Measurements from ENCODE around the gene REM1. TPM values are rescaled to one million over a fixed set of nuclear protein-coding genes. Genes with fewer than 3 reads are reported as not detected.

Gene REM1
- total and polyA plus RNA-seq, 2 of the 4 experiments (the other 2 are of a cell fraction), result not detected

DNA sequence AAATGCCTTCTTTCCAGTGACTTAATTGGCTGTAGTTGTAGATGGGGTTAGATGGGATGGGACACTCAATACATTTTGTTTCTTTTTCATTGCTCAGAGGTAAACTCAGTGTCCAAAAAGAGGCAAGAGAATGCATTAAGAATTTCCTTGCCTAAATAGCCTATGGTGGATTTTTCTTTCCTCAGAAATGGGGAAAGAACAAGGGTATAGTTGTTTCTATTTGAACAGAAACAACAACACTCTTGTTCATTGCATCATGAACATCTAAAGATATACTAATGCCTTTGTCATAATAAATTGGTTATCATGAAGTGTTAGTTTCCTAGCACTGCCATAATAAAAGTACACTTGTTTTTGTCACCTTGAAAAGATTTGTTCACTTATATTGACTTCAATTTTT, 49.3 kb upstream of the REM1 start:
- Histone ChIP-seq H3K27me3 (ENCODE audit: control insufficient read depth, insufficient read depth, low read length) (no peaks in the 10 kb centered on the region), H3K36me3 (ENCODE audit: control insufficient read depth, insufficient read depth, low read length) (no peaks in the 10 kb centered on the region), H3K79me1 (ENCODE audit: low read depth in 1 of 2, low read length in 2 of 2) (no peaks in the 10 kb centered on the region), H2AK5ac (ENCODE audit: low read depth, low read length) (no peak overlapping the region), H4K5ac (ENCODE audit: low read depth, low read length) (no peak overlapping the region), H3K4me2 (ENCODE audit: low read depth, low read length) (no peak overlapping the region), H3K56ac (ENCODE audit: extremely low read depth, insufficient read depth, low read length) (no peak overlapping the region), H4K91ac (ENCODE audit: insufficient read depth, low read depth, low read length) (no peak overlapping the region), H3K9ac (ENCODE audit: low read depth, low read length) (no peak overlapping the region), H4K8ac (ENCODE audit: low read depth in 2 of 2, low read length in 2 of 2) (no peak overlapping the region), H3K4ac (ENCODE audit: low read depth, low read length) (no peak overlapping the region), H3K4me1 (ENCODE audit: control insufficient read depth, insufficient read depth, low read length) (no peaks in the 10 kb centered on the region), H2BK15ac (ENCODE audit: low read depth, low read length) (no peak overlapping the region), H2AFZ (replicated peaks; ENCODE audit: low read length, poor library complexity) (no peak overlapping the region), H2AK9ac (replicated peaks; ENCODE audit: low read depth, low read length, poor library complexity) (no peak overlapping the region), H4K20me1 (ENCODE audit: insufficient read depth, low read length) (no peaks in the 10 kb centered on the region), H3K23ac (ENCODE audit: low read depth, low read length) (no peak overlapping the region), H2BK120ac (ENCODE audit: low read depth, low read length) (no peak overlapping the region), H3K18ac (ENCODE audit: low read depth, low read length) (no peak overlapping the region), H3K9me1 (ENCODE audit: insufficient read depth, low read length) (no peaks in the 10 kb centered on the region), H3K27ac (ENCODE audit: insufficient read depth, low read length) (no peak overlapping the region), H3K4me3 (ENCODE audit: insufficient read depth, low read depth, low read length) (no peak overlapping the region), H2BK5ac (ENCODE audit: low read depth, low read length, poor library complexity, severe bottlenecking) (no peak overlapping the region), H3K14ac (replicated peaks; ENCODE audit: low read depth, low read length) (no peak overlapping the region), H3K9me3 (ENCODE audit: control insufficient read depth, insufficient read depth, low read length) (no peaks in the 10 kb centered on the region), H2BK20ac (ENCODE audit: low read depth, low read length) (no peak overlapping the region)
- POLR2A ChIA-PET (ENCODE audit: unreplicated experiment), result no interaction called here
- in situ Hi-C loops (cut with MboI; ENCODE audit: low sequenced_read_pairs) (no loop called here), intact Hi-C loops (cut with micrococcal nuclease) (no loop called here), dilution Hi-C loops (cut with HindIII; ENCODE audit: low sequenced_read_pairs, unreplicated experiment) (no loop called here)
- CTCF ChIA-PET, result no interaction called here
- DNase-seq (no peak), ATAC-seq (ENCODE audit: low read depth) (no peak)
- no peak for TF ChIP-seq SMC3 (IDR thresholded peaks at IDR 0.05; ENCODE audit: low read depth, low read length)
- no peak for TF ChIP-seq NFE2L2 (IDR thresholded peaks at IDR 0.05; ENCODE audit: low read depth, low read length)
- no peak for TF ChIP-seq CEBPB (IDR thresholded peaks at IDR 0.05; ENCODE audit: low read depth, low read length)
- TF ChIP-seq RFX5 (IDR thresholded peaks at IDR 0.05; ENCODE audit: low read depth, low read length), result no peak
- no peak for TF ChIP-seq MAZ (IDR thresholded peaks at IDR 0.05; ENCODE audit: borderline replicate concordance, low read depth, low read length)
- no peak for TF ChIP-seq MAFK (IDR thresholded peaks at IDR 0.05; ENCODE audit: low read depth, low read length)
- TF ChIP-seq POLR2A (IDR thresholded peaks at IDR 0.05; ENCODE audit: low read depth, low read length), result no peak
- TF ChIP-seq, protein P1, sequence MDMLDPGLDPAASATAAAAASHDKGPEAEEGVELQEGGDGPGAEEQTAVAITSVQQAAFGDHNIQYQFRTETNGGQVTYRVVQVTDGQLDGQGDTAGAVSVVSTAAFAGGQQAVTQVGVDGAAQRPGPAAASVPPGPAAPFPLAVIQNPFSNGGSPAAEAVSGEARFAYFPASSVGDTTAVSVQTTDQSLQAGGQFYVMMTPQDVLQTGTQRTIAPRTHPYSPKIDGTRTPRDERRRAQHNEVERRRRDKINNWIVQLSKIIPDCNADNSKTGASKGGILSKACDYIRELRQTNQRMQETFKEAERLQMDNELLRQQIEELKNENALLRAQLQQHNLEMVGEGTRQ (IDR thresholded peaks at IDR 0.05; ENCODE audit: low read depth, low read length), result no peak
- no peak for TF ChIP-seq MXI1 (IDR thresholded peaks at IDR 0.05; ENCODE audit: borderline replicate concordance, low read depth, low read length)
- TF ChIP-seq CHD1 (IDR thresholded peaks at IDR 0.05; ENCODE audit: low read depth, low read length), result no peak
- TF ChIP-seq, protein P2, sequence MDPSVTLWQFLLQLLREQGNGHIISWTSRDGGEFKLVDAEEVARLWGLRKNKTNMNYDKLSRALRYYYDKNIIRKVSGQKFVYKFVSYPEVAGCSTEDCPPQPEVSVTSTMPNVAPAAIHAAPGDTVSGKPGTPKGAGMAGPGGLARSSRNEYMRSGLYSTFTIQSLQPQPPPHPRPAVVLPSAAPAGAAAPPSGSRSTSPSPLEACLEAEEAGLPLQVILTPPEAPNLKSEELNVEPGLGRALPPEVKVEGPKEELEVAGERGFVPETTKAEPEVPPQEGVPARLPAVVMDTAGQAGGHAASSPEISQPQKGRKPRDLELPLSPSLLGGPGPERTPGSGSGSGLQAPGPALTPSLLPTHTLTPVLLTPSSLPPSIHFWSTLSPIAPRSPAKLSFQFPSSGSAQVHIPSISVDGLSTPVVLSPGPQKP (IDR thresholded peaks at IDR 0.05; ENCODE audit: borderline replicate concordance, low read depth, low read length), result no peak
- no peak for TF ChIP-seq BHLHE40 (IDR thresholded peaks at IDR 0.05; ENCODE audit: low read depth, low read length)
- no peak for TF ChIP-seq RAD21 (IDR thresholded peaks at IDR 0.05; ENCODE audit: low read length)
- no peak for TF ChIP-seq RCOR1 (IDR thresholded peaks at IDR 0.05; ENCODE audit: insufficient replicate concordance, low read length)
- no peak for TF ChIP-seq FOS (IDR thresholded peaks at IDR 0.05; ENCODE audit: low read depth, low read length)
- BruUV-seq (replicated peaks), result no TSS peak

Data from IMR-90 (cell line).